Measurements from ENCODE around the gene FILIP1. TPM values are rescaled to one million over a fixed set of nuclear protein-coding genes. Genes with fewer than 3 reads are reported as not detected.

The FILIP1 gene
- total and polyA plus RNA-seq, 10 of the 15 experiments (the other 5 are each of a cell fraction or from before 2014, with no cell fraction given) = 0.23 to 2.0 (median 0.44) TPM

DNA sequence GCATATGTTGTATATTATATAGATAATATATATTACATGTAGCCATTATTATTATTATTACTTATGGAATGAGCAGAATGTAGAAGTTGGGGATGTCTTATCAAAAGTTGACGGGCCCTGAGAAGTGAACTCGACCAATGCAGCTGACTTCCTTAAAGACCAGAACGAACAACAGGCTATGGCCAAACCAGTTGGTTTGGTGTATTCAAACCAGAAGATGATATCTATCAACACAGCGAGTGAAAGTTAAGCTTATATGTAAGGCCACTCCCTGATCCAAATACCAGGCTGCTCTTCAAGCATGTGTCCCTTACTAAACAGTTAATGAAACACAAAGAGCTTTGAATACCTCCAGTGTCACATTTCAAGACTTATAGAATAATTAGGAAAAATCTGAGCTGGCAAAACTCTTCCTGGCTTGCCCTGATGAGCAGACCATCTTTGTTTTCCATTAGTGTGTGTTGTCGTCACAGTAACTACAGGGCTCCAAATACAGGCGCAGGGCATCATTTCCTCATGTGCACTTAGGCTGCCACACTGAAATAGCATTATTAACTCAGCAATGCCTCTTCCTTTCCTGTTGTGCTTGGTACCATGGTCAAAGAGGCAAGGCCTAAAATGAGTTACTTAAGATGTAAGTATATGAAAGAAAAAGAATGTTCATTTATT, 6.6 kb downstream of the FILIP1 start (continued):
- TF ChIP-seq CEBPZ (IDR thresholded peaks at IDR 0.05; ENCODE audit: low read depth, low read length) (no peak), ZZZ3 (IDR thresholded peaks at IDR 0.05; ENCODE audit: control insufficient read depth, insufficient read length, low read depth) (no peak), CTCF (IDR thresholded peaks at IDR 0.05 in 2 of 3, conservative IDR thresholded peaks at IDR 0.05 in 1 of 3; ENCODE audit: control insufficient read depth in 2 of 3, extremely low read depth in 1 of 3, insufficient read depth in 1 of 3, low read depth in 3 of 3, low read length in 3 of 3) (no peak), ATF3 (IDR thresholded peaks at IDR 0.05; ENCODE audit: borderline replicate concordance, extremely low read depth, low read depth, low read length) (no peak), NFXL1 (IDR thresholded peaks at IDR 0.05; ENCODE audit: borderline replicate concordance) (no peak), SREBF2 (IDR thresholded peaks at IDR 0.05; ENCODE audit: low read length) (no peak), TCF3 (IDR thresholded peaks at IDR 0.05; ENCODE audit: borderline replicate concordance, insufficient read depth, low read depth, low read length) (no peak), HDGF (IDR thresholded peaks at IDR 0.05) (no peak), RCOR1 (conservative IDR thresholded peaks at IDR 0.05; ENCODE audit: low read depth, low read length) (no peak), POLR2AphosphoS5 (IDR thresholded peaks at IDR 0.05; ENCODE audit: low read length) (no peak), BRCA1 (IDR thresholded peaks at IDR 0.05; ENCODE audit: low read depth, low read length) (no peak)

All from GM12878 (cell line).